Measurements from ENCODE around the gene LCN2.

- TF ChIP-seq CTCF (IDR thresholded peaks at IDR 0.05) (no peak), POLR2A (IDR thresholded peaks at IDR 0.05) (no peak), POLR2AphosphoS5 (IDR thresholded peaks at IDR 0.05) (no peak), EP300 (IDR thresholded peaks at IDR 0.05) (no peak)
Measured at GRCh38 chr9:128145951-128146351, 3.3 kb upstream of the LCN2 start.
